ENCODE measurements around the gene HTD2.
A peak's percentile ranks its signal among the peaks of the same experiment; 100 is the strongest.
"Not testable (repeated sequence)": the region's sequence is repeated elsewhere in the genome, so short reads cannot be mapped to it uniquely, and the experiment has no call there.

HTD2 gene

DNA sequence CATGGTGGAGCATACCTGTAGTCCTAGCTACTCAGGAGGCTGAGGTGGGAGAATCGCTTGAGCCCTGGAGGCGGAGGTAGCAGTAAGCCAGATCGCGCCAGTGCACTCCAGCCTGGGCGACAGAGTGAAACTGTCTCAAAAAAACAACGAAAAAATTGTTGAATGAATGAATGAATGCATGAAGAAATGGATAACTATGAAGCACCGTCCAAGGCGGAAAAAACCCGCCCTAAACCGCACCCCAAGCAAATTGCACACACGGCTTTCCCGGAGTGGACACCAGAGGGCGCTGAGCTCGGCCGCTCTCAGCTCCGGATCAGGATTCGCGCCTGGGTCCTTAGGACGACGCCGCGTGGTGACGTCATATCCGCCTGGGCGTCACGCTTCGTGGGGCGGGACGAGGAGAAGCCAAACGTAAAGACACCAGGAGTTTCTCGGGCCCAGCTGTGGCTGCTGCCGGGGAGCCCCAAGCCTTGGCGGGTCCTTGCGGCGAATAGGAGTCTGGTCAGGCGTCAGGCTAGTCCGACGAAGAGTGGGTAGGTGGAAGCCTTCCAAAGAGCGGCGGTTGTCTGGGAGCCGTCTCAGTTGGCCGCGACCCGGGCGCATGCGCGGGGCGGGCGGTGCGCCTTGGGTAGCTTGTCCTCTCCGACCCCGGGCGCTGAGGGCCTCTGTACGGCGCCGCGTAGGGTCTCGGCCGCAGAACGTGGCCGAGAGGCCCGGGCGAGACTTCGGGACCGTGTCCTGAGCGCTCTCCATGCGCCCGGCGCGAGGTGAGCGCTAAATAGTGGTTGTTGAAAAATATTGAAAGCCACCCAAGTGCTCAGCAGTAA lies at the start of gene HTD2, which contains the start of gene RPP14:
TSS of gene HTD2 (plus strand) at position 639 of the 830 bp plus-strand sequence. CDS start 11,094 bp downstream, outside the sequence.
TSS of gene RPP14 (plus strand) at position 364 of the 830 bp plus-strand sequence. CDS start 4,085 bp downstream, outside the sequence.
- DNase-seq (ENCODE audit: low read depth in 2 of 2), result peak; percentile 98 to 99

DNA sequence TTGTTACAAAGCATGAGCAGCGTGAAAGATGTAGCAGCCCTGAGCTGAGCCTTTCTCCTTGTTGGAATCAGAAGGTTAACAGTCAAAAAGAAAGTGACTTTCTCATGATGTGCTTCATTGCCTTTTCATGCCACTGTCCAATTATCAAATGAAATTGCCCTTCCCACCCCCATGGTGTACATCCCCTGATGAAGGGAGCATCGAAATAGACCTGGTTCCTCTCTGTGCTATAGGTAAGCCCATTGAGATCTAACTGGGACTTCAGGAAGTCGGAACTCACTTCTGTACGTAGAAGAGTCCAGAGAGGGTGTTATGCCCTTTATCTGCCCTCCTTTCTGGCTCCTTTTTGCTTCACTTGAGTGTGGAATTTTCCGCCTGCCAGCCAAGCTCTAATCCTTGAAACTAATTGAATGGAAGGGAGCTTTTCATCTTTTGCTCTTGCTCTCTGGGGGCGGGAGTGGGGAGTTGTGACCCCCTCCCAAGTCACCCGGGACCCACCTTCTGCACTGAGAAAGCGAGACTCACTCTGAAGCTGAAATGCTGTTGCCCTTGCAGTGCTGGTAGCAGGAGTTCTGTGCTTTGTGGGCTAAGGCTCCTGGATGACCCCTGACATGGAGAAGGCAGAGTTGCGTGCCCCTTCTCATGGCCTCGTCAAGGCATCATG lies 47.8 kb upstream of the HTD2 start:
- DNase-seq (ENCODE audit: low read depth in 2 of 2), result no peak

GRCh38 chr3:58260261-58260731 lies 46.0 kb upstream of the HTD2 start:
- DNase-seq (ENCODE audit: low read depth in 2 of 2), result no peak

DNA sequence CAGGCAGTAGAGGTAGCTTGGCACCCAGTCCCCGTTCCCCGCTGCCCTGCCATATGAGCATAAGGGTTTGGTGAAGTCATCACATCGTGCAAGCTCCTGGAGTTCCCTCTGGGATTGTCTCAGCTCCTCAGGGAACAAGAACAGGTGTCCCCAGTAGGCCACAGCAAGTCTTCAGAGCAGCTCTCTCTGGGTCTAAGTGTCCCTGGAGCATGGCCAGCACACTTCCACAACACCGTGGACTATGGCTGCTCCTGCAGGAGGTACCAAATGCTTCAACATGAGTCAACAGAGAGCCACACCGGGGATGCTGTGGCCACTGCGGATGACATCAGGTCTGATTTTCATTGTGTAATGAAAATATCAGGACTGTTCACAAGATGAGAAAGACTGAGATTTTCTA lies 45.6 kb upstream of the HTD2 start:
- DNase-seq (ENCODE audit: low read depth in 2 of 2), result no peak

DNA sequence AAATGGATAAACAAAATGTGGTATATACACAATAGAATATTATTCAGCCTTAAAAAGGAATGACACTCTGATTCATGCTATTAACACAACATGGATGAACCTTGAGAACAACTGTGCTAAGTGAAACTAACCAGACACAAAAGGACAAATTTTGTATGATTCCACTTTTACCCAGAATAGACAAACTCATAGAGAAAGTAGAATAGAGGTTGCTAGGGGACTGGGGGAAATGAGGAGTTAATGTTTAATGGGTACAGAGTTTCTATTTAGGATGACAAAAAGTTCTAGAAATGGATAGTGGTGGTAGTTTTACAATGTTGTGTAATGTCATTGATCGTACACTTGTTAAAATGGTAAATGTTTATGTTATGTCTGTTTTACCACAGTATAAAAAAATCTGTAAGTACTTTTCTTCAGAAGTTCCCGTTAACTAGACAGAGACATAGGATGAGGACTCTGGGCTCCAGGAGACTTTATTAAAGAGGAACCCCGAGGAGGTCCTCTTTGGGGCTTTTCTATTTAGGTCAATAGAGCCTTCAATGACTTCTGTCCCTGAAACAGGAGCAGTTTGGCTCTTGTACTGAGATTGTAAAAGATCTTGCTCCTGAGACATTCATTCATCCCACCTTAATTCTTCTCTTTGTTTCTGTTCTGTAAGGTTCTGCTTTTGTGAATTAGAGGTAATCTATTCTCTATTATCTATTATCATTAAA lies 44.2 kb upstream of the HTD2 start:
- DNase-seq (ENCODE audit: low read depth in 2 of 2), result no peak

GRCh38 chr3:58266577-58266976 lies 39.7 kb upstream of the HTD2 start:
- DNase-seq (ENCODE audit: low read depth in 2 of 2), result no peak

DNA sequence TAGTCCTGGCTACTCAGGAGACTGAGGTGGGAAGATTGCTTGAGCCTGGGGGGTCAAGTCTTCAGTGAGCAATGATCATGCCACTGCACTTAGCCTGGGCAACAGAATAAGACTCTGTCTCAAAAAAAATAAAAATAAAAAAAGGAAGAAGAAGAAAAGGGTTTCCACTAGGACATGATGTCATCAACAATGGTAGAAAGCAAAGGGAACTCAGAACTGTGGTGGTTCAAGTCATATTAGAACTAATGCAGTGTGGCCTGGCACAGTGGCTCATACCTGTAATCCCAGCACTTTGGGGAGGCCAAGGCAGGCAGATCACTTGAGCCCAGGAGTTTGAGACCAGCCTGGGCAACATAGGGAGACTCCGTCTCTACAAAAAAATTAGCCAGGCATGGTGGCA lies 38.8 kb upstream of the HTD2 start:
- DNase-seq (ENCODE audit: low read depth in 2 of 2), result not testable (repeated sequence)

- DNase-seq (ENCODE audit: low read depth in 2 of 2), result no peak
Measured at GRCh38 chr3:58269356-58269755, 37.0 kb upstream of the HTD2 start.

DNA sequence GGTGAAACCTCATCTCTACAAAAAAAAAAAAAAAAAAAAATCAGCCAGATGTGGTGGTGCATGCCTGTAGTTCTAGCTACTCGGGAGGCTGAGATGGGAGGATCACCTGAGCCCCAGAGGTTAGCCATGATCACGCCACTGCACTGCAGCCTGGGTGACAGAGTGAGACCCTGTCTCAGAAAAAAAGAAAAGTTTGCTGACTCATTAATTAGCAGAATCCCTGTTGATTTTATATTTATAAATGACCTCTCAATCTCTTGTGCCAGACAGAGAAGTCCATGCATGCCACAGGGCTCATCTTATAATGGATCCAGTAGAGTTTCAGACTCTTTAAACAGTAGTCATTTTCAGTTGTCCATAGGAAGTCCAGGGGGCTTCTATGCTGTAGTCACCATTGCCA lies 35.8 kb upstream of the HTD2 start:
- no peak for DNase-seq (ENCODE audit: low read depth in 2 of 2)

GRCh38 chr3:58271901-58272501 lies 34.3 kb upstream of the HTD2 start:
- DNase-seq (ENCODE audit: low read depth in 2 of 2), result no peak

DNA sequence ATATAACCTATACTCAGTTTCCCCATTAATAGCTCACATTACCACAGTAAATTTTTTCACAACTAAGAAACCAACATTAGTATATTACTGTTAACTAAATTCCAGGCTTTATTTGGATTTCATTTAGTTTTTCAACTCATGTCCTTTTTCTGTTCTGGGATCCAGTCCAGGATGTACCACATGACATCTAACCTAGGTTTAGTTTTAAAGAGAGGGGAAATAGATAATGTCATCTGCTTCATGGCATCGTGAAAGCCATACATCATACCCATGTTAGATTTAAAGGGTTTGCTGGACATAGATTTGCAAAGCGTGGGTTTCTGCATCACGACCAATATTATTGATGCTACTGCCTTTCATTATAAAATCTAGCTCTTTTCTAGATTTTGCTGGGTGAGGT lies 33.4 kb upstream of the HTD2 start:
- DNase-seq (ENCODE audit: low read depth in 2 of 2), result no peak

- DNase-seq (ENCODE audit: low read depth in 2 of 2), result not testable (repeated sequence)
Measured at GRCh38 chr3:58273362-58273761, 33.0 kb upstream of the HTD2 start.

DNA sequence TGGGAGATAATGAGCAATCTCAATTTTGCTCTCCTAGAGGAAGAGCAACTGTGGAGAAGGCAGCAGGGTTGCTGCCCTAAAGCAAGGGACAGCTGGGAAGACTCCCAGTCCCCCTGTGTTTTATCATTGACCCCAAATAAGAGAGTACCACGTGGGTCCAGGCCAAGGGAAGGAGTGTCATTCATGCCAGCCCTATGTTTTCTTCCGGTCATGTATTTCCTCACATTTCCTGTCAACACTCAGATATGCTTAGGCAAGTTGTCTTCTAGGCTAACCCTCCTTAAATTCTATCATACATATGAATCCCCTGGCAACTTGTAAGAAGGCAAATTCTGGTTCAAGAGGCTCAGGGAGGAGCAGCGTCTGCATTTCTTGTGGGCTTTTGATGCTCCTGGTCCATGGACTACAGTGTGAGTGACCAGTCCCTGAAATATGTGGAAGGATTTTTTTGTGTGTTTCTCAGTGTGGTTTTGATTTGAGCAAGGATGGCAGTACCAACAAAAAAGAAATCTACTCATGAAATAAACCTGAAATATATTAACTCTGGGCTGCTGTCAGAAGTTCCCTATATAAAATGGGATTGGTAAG lies 32.2 kb upstream of the HTD2 start:
- no peak for DNase-seq (ENCODE audit: low read depth in 2 of 2)

DNA sequence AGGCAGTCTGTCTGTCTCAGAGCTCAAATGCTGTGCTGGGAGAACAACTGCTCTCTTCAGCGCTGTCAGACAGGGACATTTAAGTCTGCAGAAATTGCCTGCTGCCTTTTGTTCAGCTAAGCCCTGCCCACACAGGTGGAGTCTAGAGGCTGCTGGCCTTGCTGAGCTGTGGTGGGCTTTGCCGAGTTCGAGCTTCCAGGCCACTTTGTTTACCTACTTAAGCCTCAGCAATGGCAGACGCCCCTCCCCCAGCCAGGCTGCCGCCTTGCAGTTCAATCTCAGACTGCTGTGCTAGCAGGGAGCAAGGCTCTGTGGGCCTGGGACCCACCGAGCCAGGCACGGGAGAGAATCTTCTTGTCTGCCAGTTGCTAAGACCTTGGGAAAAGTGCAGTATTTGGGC lies 25.3 kb upstream of the HTD2 start:
- DNase-seq (ENCODE audit: low read depth in 2 of 2), result no peak

DNA sequence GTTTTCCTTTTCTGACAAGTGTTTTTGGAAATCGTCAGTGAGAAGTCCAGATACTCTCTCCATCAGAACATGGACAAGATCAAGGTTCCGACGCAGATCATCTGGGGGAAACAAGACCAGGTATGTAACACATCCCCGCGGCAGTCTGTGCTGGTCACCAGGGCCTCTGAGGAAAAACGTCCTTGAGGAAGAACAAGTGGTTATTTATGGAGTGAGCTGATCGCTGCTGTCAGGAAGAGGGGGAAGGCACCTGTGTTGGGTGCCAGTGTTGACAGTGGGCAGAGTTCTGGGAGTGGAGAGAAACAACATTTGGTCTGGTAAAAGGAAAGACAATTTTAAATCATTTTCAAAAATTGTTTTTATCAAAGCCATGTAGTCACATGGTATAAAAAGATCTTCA lies 21.0 kb upstream of the HTD2 start:
- no peak for DNase-seq (ENCODE audit: low read depth in 2 of 2)

DNA sequence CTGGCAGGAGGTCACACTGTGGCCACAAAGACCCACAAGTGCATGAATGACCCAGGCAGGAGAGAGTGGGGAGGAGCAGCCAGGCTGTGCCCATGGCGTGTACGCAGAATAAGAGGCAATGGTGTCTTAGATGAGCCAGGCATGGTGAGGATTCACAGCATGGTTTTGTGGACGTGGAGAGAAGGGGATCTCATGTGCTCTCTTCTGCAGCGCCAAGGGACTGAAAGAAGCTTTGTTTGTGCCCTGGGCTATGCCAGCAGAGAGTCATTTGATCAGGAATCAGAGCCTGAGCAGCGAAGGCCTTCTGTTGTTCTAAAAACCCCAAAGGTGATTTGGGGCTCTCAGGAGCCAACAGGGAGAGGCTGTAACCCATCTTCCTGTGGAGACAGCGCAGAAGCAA lies 19.0 kb upstream of the HTD2 start:
- DNase-seq (ENCODE audit: low read depth in 2 of 2), result no peak

DNA sequence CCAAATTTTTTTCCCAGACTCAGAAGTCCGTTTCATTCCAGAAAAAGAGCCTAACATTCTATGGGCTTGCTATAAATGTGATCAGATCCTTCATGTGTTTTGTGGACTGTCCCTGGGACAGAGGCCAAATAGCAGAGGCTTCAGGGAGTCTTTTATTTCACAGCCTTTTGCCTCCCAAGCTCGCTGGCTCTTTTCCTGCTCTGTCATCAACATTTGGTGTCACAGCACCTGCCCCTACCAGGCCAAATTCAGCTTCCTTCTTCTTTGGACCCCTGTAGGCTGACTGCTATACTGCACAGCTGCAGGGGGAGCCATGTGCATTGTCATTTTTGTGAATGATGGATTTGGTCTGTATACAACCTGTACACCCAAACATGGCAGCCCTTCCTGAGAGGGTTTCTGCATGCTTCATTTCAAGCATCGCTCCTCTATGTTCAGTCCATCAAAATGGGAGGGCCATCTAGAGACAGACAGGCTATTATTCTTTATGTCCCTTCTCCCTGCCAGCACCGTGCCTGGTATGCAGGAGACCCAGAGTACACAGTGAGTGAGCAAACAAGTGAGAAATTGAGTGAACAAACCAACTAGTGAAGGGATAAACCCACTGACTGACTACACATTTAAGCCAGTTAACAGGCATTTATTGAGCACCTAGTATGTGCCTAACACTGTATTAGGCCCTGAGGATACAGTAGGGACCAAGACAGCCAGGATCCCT lies 18.1 kb upstream of the HTD2 start:
- no peak for DNase-seq (ENCODE audit: low read depth in 2 of 2)

DNA sequence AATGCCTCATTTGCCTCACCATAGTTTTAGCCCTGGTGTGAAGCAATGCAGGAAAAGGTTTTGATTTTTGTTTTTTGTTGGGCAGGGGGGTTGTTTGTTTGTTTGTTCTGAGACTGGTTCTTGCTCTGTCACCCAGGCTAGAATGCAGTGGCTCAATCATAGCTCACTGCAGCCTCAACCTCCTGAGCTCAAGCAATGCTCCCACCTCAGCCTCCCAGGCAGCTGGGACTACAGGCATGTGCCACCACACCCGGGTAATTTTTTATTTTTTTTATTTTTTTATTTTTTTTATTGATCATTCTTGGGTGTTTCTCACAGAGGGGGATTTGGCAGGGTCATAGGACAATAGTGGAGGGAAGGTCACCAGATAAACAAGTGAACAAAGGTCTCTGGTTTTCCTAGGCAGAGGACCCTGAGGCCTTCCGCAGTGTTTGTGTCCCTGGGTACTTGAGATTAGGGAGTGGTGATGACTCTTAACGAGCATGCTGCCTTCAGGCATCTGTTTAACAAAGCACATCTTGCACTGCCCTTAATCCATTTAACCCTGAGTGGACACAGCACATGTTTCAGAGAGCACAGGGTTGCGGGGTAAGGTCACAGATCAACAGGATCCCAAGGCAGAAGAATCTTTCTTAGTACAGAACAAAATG lies 17.2 kb upstream of the HTD2 start:
- not testable (repeated sequence) for DNase-seq (ENCODE audit: low read depth in 2 of 2)

- DNase-seq (ENCODE audit: low read depth in 2 of 2), result not testable (repeated sequence)
Measured at GRCh38 chr3:58290446-58290845, 15.9 kb upstream of the HTD2 start.

DNA sequence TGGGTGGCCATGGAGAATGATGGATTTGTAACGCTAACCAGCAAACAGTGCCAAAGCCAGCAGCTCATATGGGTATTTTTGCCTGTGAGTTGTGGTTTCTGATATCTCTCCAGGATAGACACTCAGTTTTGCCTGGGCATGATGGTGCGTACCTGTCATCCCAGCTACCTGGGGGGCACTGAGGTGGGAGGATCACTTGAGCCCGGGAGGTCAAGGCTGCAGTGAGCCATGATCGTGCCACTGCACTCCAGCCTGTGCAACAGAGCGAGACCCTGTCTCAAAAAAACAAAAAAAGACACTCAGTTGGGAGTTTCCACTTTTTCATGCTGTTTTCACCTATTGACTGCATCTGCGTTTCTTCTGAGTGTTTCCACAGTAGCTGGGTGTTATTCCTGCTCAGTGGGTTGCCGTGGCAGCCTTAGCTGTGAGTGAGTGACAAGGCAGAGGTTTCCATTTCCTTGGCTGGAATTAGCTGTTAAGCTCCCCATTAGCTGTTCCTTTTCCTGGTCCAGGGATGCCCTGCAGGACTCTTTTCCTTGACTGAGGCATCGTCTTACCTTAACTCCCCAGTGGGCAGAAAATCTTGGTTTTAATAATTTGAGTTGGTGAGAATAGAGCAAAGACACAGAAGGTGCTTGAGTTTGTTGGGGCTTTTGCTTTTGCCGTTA lies 14.5 kb upstream of the HTD2 start:
- no peak for DNase-seq (ENCODE audit: low read depth in 2 of 2)

All from stimulated activated CD4-positive, alpha-beta T cell treated with anti-CD3 and anti-CD28 coated beads, Interleukin-4, amount 100 ng/mL, for 48 hours (primary cell).